Occipital lobe (tissue), 3 donors: Measurements from ENCODE around the gene SKA2. TPM values are rescaled to one million over a fixed set of nuclear protein-coding genes. Genes with fewer than 3 reads are reported as not detected.
"Not testable (repeated sequence)": the region's sequence is repeated elsewhere in the genome, so short reads cannot be mapped to it uniquely, and the experiment has no call there.

Experiments used
- DNase-seq: peaks from one replicate; lab custom pipeline; 2025; lab: John Stamatoyannopoulos, UW
- small RNA-seq: library from RNA; depleted of rRNA; stranded (forward); fragments of <200 nt; gene quantifications from one replicate; pipeline ENCODE3, GENCODE V24; 2014
- total RNA-seq: library from RNA; depleted of rRNA; stranded (reverse); fragments of >200 nt; gene quantifications from one replicate; pipeline ENCODE4 v1.2.3, GENCODE V29; 2014

The SKA2 gene
- total RNA-seq, 1 donor from 2014 or later, result 130 TPM

- no peak for DNase-seq
Observed at GRCh38 chr17:59101178-59101577, 53.8 kb downstream of the SKA2 start.

- no peak for DNase-seq
Observed at GRCh38 chr17:59097876-59098275, 57.1 kb downstream of the SKA2 start.

GRCh38 chr17:59094861-59095530, 60.0 kb downstream of the SKA2 start:
- DNase-seq, result no peak

- no peak for DNase-seq
Observed at GRCh38 chr17:59093702-59094231, 61.2 kb downstream of the SKA2 start.

- no peak for DNase-seq
Observed at GRCh38 chr17:59093145-59093701, 61.8 kb downstream of the SKA2 start.

GRCh38 chr17:59090593-59090992, 64.4 kb downstream of the SKA2 start:
- DNase-seq, result not testable (repeated sequence)

GRCh38 chr17:59084154-59084553, 70.8 kb downstream of the SKA2 start:
- no peak for DNase-seq

GRCh38 chr17:59074494-59074893, 80.5 kb downstream of the SKA2 start:
- no peak for DNase-seq

GRCh38 chr17:59073972-59074371, 81.0 kb downstream of the SKA2 start:
- DNase-seq, result no peak

- no peak for DNase-seq
Observed at GRCh38 chr17:59069856-59070255, 85.1 kb downstream of the SKA2 start.

GRCh38 chr17:59067756-59068155, 87.2 kb downstream of the SKA2 start:
- DNase-seq, result no peak

GRCh38 chr17:59067340-59067739, 87.6 kb downstream of the SKA2 start:
- DNase-seq, result no peak

GRCh38 chr17:59062509-59062908, 92.5 kb downstream of the SKA2 start:
- DNase-seq, result no peak

Small RNA genes lying within 50 kb of the gene (small RNA-seq; reads per million reads assigned to genes)
- 15.9 reads per million, percentile 93 among the genes with 10 or more reads in this experiment for gene MIR301A
- 95.7 reads per million, percentile 96 among the genes with 10 or more reads in this experiment for gene MIR454
- gene RNU2-58P, result 4.6 reads per million, percentile 89 among the genes with 10 or more reads in this experiment

Other genes with a start within 250 kb of the SKA2 start
- gene TRIM37, start 48.3 kb downstream of the SKA2 start, total RNA-seq, result 114 TPM
- gene PRR11, start 560 bp upstream of the SKA2 start, total RNA-seq, result 2.0 TPM
- gene SMG8, start 54.8 kb upstream of the SKA2 start, total RNA-seq, result 43.4 TPM
- 47.6 TPM for gene GDPD1, start 65.3 kb upstream of the SKA2 start, total RNA-seq
- gene YPEL2, start 176.5 kb upstream of the SKA2 start, total RNA-seq, result 8.9 TPM